GM15510 (cell line): Measurements from ENCODE around the gene FAM193B.

Source experiments
- POLR2A ChIP-seq: IDR thresholded peaks from 3 replicates; pipeline ENCODE4 v1.6.1; 2011; ENCODE audit warnings: borderline replicate concordance; ENCODE audit not compliant: insufficient read length; ENCODE audit errors: extremely low read depth

FAM193B gene

GRCh38 chr5:177494346-177495195 lies 59.8 kb downstream of the FAM193B start:
- TF ChIP-seq POLR2A, result no peak

GRCh38 chr5:177493795-177494345 lies 60.5 kb downstream of the FAM193B start:
- no peak for TF ChIP-seq POLR2A

- TF ChIP-seq POLR2A, result no peak
These were observed 61.5 kb downstream of the FAM193B start for GRCh38 chr5:177492841-177493240.

DNA sequence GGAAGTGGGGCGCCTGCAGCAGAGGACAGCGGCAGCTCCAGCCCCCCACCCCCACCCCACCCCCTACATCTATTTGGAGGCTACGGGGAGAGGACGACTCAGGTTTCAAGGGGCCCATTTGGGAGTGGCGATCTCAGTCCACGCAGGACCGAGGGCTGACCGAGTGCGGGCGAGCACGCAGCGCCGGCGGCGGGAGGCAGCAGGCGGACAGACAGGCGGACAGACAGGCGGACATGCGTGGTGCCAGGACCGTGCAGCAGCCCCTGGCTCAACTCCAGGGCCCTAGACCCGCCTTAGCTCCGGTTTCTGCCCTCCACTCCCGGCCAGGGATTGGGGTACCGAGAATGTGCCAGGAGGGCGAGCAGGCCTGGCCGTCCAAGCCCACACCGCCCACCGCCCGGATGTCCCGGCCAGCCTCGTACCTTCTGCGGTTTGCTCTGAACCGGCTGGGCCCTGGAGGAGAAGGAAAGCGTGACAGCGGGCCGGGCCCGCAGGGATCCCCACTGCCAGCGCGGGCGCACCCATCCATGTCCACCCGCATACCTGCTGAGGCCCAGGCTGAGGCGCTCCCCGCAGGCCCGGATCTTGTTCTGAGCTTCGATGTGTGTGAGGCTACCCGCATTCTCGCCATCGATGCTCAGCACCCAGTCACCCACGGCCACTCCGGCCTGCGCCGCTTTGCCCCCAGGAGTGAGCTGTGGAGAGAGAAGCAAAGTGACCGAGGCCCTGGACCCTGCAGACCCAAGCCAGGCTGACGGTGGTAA lies 62.2 kb downstream of the FAM193B start:
- no peak for TF ChIP-seq POLR2A

- no peak for TF ChIP-seq POLR2A
These were observed 62.9 kb downstream of the FAM193B start for GRCh38 chr5:177491429-177491945.

GRCh38 chr5:177490992-177491391 lies 63.4 kb downstream of the FAM193B start:
- TF ChIP-seq POLR2A, result no peak

- no peak for TF ChIP-seq POLR2A
These were observed 63.9 kb downstream of the FAM193B start for GRCh38 chr5:177490311-177490991.

DNA sequence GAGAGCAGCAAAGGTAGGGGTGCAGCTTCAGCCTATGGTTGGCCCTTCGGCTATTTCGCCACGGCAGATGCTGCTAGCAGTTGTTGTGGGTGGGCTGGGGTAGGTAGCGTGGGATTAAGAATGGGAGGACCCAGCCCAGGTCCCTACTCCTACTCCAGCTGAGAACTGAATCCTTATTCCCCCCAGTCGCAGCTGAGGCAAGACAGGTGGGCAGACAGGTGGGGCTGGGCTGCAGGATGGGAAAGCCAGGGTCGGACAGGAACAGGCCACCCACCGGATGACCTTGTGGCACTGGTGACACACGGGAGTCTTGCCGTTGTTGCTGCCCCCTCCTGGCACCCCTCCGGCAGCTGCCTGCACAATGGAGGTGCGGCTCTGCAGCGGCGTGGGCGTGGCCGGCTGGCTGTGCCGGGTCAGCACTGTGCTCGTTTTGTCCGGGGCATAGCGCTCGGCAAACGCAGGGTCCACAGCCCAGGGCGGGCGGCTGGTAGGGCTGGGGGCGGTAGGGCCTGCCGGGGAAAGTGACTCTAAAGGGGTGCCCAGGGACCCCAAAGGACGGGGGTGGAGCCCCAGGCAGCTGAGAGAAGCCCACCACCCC lies 65.1 kb downstream of the FAM193B start:
- no peak for TF ChIP-seq POLR2A

GRCh38 chr5:177487975-177488374 lies 66.4 kb downstream of the FAM193B start:
- TF ChIP-seq POLR2A, result no peak

DNA sequence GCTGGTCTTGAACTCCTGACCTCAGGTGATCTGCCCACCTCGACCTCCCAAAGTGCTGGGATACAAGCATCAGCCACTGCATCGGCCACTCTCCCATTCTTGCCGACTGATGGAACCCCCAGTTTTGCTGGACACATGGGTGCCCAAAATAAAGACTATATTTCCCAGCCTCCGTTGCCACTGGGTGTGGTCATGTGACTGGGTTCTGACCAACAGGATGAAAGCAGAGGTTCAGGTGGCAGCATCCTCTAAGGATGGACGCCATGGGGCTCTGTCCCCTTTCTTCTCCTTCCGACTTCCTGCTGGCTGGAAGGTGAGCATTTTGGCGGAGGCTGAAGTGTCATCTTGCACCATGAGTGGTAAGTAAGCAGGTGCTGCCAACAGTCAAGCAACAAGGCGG lies 67.2 kb downstream of the FAM193B start:
- TF ChIP-seq POLR2A, result no peak

DNA sequence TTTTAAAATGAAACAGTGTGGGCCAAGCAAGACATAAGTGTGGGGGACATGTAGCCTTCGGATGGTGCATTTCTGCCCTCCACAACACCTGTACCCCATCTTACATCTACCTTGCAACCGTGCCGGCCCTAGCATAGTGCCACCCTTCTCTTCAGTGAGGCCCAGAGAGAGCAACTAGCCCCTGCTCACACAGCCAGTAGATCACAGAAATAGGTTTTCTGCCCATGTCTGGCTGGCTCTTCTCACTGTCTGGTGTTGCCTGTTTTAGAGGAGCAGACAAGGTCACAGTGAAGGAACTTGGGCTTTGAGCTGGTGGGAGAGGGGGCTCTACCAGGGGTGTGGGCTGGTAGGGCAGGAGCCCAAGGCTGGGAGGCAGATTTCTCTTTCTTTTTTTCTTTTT lies 68.1 kb downstream of the FAM193B start:
- TF ChIP-seq POLR2A, result no peak

DNA sequence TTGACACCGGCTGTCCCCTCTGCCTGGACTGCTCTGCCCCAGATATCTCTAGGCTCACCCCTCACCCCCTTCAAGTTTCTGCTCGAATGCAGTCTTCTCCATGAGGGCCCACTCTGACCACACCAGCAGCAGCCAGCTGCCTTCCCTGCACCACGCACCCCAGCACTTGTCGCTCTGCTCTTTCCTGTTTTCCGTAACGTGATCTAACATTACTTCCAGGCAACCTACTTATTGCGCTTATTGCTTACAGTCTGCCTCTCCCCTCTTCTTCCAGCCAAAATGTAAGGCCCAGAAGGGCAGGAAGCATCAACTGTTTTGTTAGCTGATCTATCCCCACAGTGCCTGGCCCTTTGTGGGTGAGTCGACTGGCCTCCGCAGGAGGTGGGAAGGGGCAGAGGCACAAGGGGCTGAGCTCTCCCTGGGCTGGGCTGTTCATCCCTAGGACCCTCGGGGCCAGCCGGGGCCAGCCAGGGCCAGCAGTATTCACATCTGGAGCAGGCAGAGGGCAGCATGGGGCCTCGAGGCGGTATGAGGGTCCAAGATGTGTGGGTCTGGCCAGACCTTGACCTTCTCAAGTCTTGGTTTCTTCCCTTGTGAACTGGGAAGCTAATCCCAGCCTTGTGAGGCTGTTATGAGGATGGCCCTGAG lies 69.3 kb downstream of the FAM193B start:
- TF ChIP-seq POLR2A, result no peak

DNA sequence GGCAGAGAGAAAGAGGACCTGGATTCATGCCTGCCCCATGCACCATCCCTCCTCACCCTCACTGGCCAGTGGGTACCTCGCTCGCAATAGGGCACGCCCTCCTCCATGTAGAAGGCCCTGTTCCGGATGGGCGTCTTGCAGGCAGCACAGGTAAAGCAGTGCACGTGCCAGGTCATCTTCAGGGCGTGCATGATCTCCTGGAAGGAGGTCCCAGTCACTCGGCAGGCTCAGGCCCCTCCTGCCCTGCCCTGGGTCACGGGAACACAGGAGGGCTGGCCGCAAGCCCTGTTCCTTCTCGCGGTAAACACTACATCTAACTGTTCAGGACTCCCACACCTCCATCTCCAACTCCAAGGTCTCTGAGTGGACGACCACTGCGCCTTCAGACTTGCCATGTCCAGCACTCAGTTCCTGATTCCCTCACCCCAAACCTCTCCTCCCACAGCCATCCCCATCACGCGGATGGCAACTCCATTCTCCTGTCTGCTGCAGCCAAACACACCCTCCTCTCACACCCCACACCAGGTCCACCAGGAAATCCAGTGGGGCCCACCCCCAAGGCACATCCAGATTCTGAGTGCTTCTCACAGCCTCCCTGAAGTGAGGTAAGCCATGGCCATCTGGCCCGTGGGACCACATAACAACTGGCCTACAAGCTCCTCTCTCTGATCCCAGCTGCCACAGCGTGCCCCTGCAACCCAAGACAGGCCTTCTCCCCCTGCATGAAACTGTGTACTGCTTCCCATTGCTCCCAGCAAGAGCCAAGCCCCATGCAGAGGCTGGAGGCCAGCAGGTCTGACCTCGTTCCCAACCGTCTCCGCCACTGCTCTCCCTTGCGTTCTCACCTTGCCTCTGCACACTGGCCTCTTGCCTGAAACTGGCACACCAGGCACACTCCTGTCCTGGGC lies 70.1 kb downstream of the FAM193B start:
- no peak for TF ChIP-seq POLR2A
